ENCODE data around the gene CARD10.

DNA sequence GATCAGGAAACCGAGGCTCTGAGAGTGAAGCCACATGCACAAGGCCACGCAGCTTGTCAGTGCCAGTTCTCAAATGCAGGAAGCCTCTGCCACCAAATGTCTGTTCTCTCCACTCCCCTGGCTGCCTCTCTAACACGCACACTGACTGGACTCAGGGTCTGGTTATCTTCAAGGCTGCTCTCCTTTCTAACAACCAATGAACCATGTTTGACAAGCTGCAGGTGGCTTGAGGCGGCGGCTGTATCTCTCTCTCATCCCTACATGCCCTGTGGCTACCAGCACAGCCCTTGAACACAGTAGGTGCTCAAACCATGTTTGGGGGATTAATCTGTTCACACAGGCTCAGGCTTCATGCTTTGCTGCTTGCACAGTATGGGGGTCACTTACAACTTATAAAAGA lies 56.8 kb downstream of the CARD10 start:
- TF ChIP-seq, protein P1, sequence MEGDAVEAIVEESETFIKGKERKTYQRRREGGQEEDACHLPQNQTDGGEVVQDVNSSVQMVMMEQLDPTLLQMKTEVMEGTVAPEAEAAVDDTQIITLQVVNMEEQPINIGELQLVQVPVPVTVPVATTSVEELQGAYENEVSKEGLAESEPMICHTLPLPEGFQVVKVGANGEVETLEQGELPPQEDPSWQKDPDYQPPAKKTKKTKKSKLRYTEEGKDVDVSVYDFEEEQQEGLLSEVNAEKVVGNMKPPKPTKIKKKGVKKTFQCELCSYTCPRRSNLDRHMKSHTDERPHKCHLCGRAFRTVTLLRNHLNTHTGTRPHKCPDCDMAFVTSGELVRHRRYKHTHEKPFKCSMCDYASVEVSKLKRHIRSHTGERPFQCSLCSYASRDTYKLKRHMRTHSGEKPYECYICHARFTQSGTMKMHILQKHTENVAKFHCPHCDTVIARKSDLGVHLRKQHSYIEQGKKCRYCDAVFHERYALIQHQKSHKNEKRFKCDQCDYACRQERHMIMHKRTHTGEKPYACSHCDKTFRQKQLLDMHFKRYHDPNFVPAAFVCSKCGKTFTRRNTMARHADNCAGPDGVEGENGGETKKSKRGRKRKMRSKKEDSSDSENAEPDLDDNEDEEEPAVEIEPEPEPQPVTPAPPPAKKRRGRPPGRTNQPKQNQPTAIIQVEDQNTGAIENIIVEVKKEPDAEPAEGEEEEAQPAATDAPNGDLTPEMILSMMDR (IDR thresholded peaks at IDR 0.05; ENCODE audit: low read depth, low read length): no peak
- TF ChIP-seq POLR2A (IDR thresholded peaks at IDR 0.05; ENCODE audit: extremely low read depth, insufficient read length): no peak
